Measurements from ENCODE around the gene PCDHB16.
"Not testable (repeated sequence)": the region's sequence is repeated elsewhere in the genome, so short reads cannot be mapped to it uniquely, and the experiment has no call there.

DNA sequence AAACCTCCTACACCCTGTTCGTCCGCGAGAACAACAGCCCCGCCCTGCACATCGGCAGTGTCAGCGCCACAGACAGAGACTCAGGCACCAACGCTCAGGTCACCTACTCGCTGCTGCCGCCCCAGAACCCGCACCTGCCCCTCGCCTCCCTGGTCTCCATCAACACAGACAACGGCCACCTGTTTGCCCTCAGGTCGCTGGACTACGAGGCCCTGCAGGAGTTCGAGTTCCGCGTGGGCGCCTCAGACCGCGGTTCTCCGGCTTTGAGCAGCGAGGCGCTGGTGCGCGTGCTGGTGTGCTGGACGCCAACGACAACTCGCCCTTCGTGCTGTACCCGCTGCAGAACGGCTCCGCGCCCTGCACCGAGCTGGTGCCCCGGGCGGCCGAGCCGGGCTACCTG is 24.8 kb upstream of the PCDHB16 start:
- TF ChIP-seq, protein P1, sequence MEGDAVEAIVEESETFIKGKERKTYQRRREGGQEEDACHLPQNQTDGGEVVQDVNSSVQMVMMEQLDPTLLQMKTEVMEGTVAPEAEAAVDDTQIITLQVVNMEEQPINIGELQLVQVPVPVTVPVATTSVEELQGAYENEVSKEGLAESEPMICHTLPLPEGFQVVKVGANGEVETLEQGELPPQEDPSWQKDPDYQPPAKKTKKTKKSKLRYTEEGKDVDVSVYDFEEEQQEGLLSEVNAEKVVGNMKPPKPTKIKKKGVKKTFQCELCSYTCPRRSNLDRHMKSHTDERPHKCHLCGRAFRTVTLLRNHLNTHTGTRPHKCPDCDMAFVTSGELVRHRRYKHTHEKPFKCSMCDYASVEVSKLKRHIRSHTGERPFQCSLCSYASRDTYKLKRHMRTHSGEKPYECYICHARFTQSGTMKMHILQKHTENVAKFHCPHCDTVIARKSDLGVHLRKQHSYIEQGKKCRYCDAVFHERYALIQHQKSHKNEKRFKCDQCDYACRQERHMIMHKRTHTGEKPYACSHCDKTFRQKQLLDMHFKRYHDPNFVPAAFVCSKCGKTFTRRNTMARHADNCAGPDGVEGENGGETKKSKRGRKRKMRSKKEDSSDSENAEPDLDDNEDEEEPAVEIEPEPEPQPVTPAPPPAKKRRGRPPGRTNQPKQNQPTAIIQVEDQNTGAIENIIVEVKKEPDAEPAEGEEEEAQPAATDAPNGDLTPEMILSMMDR (IDR thresholded peaks at IDR 0.05), result not testable (repeated sequence)
- TF ChIP-seq POLR2A, EP300 (IDR thresholded peaks at IDR 0.05): not testable (repeated sequence)
